Measurements from ENCODE around the gene PCDHGA12. TPM values are rescaled to one million over a fixed set of nuclear protein-coding genes. Genes with fewer than 3 reads are reported as not detected.

PCDHGA12 gene
- polyA plus RNA-seq, 1 donor (not counting 4 experiments of a cell fraction or from before 2014, with no cell fraction given) = 0.69 TPM

DNA sequence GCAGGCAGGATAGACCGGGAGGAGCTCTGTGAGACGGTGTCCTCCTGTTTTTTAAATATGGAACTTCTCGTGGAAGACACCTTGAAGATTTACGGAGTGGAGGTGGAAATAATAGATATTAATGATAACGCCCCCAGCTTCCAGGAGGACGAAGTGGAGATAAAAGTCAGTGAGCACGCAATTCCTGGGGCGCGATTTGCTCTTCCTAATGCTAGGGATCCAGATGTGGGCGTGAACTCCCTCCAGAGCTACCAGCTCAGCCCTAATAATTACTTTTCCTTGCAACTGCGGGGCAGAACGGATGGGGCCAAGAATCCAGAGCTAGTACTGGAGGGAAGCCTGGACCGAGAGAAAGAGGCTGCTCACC lies 8.8 kb upstream of the PCDHGA12 start:
- peak overlapping the region; percentile 37 to 68 (median 60) for H3K4me3 ChIP-seq (ENCODE audit: control insufficient read depth in 2 of 3, extremely low read depth in 1 of 3, insufficient read depth in 2 of 3, low read depth in 1 of 3, low read length in 3 of 3)
- H3K4me1 ChIP-seq (ENCODE audit: control insufficient read depth, extremely low read depth, insufficient read depth, low read length) = no peaks in the 10 kb centered on the region
- H3K27me3 ChIP-seq (ENCODE audit: control insufficient read depth, extremely low read depth, insufficient read depth, low read length) = peaks cover 38% of the 10 kb centered on the region
- no peak overlapping the region for H3K27ac ChIP-seq (ENCODE audit: control insufficient read depth, insufficient read depth, low read length)
- H2AFZ ChIP-seq (ENCODE audit: control insufficient read depth, low read length) = peak overlapping the region; percentile 65
- no peaks in the 10 kb centered on the region for H3K36me3 ChIP-seq (ENCODE audit: control insufficient read depth in 2 of 2, extremely low read depth in 1 of 2, insufficient read depth in 2 of 2, low read length in 2 of 2)
- FAIRE-seq (no peak), DNase-seq (ENCODE audit: low read depth, low spot score) (no peak)
- H3K4me2 ChIP-seq (ENCODE audit: control insufficient read depth, extremely low read depth, insufficient read depth, low read depth, low read length) = peak overlapping the region; percentile 69
- dilution Hi-C loops (cut with MboI; ENCODE audit: extremely low pct_ligation_motif_present, low sequenced_read_pairs) = no loop called here
- H3K9me3 ChIP-seq (ENCODE audit: control insufficient read depth, low read depth, low read length) = peaks cover 28% of the 10 kb centered on the region
- no peaks in the 10 kb centered on the region for H4K20me1 ChIP-seq (ENCODE audit: control insufficient read depth, extremely low read depth, insufficient read depth, low read length)
- no peaks in the 10 kb centered on the region for H3K9me1 ChIP-seq (ENCODE audit: control insufficient read depth, extremely low read depth, insufficient read depth, low read length)
- H3K9ac ChIP-seq (ENCODE audit: control insufficient read depth, extremely low read depth, insufficient read depth, low read length) = no peak overlapping the region
- no peak for TF ChIP-seq EZH2 (IDR thresholded peaks at IDR 0.05; ENCODE audit: low read length)
- TF ChIP-seq, protein P1, sequence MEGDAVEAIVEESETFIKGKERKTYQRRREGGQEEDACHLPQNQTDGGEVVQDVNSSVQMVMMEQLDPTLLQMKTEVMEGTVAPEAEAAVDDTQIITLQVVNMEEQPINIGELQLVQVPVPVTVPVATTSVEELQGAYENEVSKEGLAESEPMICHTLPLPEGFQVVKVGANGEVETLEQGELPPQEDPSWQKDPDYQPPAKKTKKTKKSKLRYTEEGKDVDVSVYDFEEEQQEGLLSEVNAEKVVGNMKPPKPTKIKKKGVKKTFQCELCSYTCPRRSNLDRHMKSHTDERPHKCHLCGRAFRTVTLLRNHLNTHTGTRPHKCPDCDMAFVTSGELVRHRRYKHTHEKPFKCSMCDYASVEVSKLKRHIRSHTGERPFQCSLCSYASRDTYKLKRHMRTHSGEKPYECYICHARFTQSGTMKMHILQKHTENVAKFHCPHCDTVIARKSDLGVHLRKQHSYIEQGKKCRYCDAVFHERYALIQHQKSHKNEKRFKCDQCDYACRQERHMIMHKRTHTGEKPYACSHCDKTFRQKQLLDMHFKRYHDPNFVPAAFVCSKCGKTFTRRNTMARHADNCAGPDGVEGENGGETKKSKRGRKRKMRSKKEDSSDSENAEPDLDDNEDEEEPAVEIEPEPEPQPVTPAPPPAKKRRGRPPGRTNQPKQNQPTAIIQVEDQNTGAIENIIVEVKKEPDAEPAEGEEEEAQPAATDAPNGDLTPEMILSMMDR (optimal IDR thresholded peaks at IDR 0.05 in 1 of 3, IDR thresholded peaks at IDR 0.05 in 1 of 3, conservative IDR thresholded peaks at IDR 0.05 in 1 of 3; ENCODE audit: extremely low read depth in 1 of 3, insufficient read depth in 2 of 3, low read length in 3 of 3) = no peak
- no peaks in the 10 kb centered on the region for H3K79me2 ChIP-seq (ENCODE audit: control insufficient read depth, insufficient read depth, low read length)

DNA sequence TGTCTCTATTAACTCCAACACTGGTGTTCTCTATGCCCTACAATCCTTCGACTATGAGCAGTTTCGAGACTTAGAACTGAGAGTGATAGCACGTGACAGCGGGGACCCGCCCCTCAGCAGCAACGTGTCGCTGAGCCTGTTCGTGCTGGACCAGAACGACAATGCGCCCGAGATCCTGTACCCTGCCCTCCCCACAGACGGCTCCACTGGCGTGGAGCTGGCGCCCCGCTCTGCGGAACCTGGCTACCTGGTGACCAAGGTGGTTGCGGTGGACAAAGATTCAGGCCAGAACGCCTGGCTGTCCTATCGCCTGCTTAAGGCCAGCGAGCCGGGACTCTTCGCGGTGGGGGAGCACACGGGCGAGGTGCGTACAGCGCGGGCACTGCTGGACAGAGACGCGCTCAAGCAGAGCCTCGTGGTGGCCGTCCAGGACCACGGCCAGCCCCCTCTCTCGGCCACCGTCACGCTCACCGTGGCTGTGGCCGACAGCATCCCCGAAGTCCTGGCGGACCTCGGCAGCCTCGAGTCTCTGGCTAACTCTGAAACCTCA lies 7.5 kb upstream of the PCDHGA12 start:
- H3K9me3 ChIP-seq (ENCODE audit: control insufficient read depth, low read depth, low read length) = peaks cover 34% of the 10 kb centered on the region
- dilution Hi-C loops (cut with MboI; ENCODE audit: extremely low pct_ligation_motif_present, low sequenced_read_pairs) = no loop called here
- H3K4me3 ChIP-seq (ENCODE audit: control insufficient read depth in 2 of 3, extremely low read depth in 1 of 3, insufficient read depth in 2 of 3, low read depth in 1 of 3, low read length in 3 of 3) = no peak overlapping the region
- TF ChIP-seq, protein P1 (optimal IDR thresholded peaks at IDR 0.05 in 1 of 3, IDR thresholded peaks at IDR 0.05 in 1 of 3, conservative IDR thresholded peaks at IDR 0.05 in 1 of 3; ENCODE audit: extremely low read depth in 1 of 3, insufficient read depth in 2 of 3, low read length in 3 of 3) = no peak
- no peak for TF ChIP-seq EZH2 (IDR thresholded peaks at IDR 0.05; ENCODE audit: low read length)
- H3K27ac ChIP-seq (ENCODE audit: control insufficient read depth, insufficient read depth, low read length) = no peak overlapping the region
- H3K79me2 ChIP-seq (ENCODE audit: control insufficient read depth, insufficient read depth, low read length) = no peaks in the 10 kb centered on the region
- no peaks in the 10 kb centered on the region for H3K9me1 ChIP-seq (ENCODE audit: control insufficient read depth, extremely low read depth, insufficient read depth, low read length)
- H3K4me2 ChIP-seq (ENCODE audit: control insufficient read depth, extremely low read depth, insufficient read depth, low read depth, low read length) = no peak overlapping the region
- no peaks in the 10 kb centered on the region for H3K36me3 ChIP-seq (ENCODE audit: control insufficient read depth in 2 of 2, extremely low read depth in 1 of 2, insufficient read depth in 2 of 2, low read length in 2 of 2)
- no peaks in the 10 kb centered on the region for H4K20me1 ChIP-seq (ENCODE audit: control insufficient read depth, extremely low read depth, insufficient read depth, low read length)
- H2AFZ ChIP-seq (ENCODE audit: control insufficient read depth, low read length) = no peak overlapping the region
- H3K27me3 ChIP-seq (ENCODE audit: control insufficient read depth, extremely low read depth, insufficient read depth, low read length) = peaks cover 38% of the 10 kb centered on the region
- FAIRE-seq = no peak
- no peaks in the 10 kb centered on the region for H3K4me1 ChIP-seq (ENCODE audit: control insufficient read depth, extremely low read depth, insufficient read depth, low read length)
- no peak for DNase-seq (ENCODE audit: low read depth, low spot score)
- no peak overlapping the region for H3K9ac ChIP-seq (ENCODE audit: control insufficient read depth, extremely low read depth, insufficient read depth, low read length)
